T-helper 2 cell treated with Interferon-gamma antibody and Interleukin-4, amounts not matched to agents 100 ng/mL and 5 ng/mL, for 36 hours (primary cell): ENCODE measurements around the gene SSU72. TPM values are rescaled to one million over a fixed set of nuclear protein-coding genes. Genes with fewer than 3 reads are reported as not detected.
"Not testable (repeated sequence)": the region's sequence is repeated elsewhere in the genome, so short reads cannot be mapped to it uniquely, and the experiment has no call there.

Source experiments
- intact Hi-C: fragments of 100-400 bp; cut with micrococcal nuclease; formaldehyde crosslinking; loops from one replicate; pipeline ENCODE4 v1.15.1; 2023
- total RNA-seq: library from RNA; stranded (reverse); gene quantifications from 2 replicates; pipeline ENCODE4 v1.2.3, GENCODE V29; 2022

SSU72 gene
- total RNA-seq, 1 donor from 2014 or later, result 137 TPM

- intact Hi-C loops, result no loop called here
These were observed 22.7 kb upstream of the SSU72 start for GRCh38 chr1:1597275-1597930.

GRCh38 chr1:1596493-1597274 is 22.0 kb upstream of the SSU72 start:
- intact Hi-C loops, result no loop called here

GRCh38 chr1:1595341-1595740 is 20.7 kb upstream of the SSU72 start:
- intact Hi-C loops, result not testable (repeated sequence)

- intact Hi-C loops, result no loop called here
These were observed 20.1 kb upstream of the SSU72 start for GRCh38 chr1:1594602-1595260.

- intact Hi-C loops, result no loop called here
These were observed 19.4 kb upstream of the SSU72 start for GRCh38 chr1:1593834-1594601.

- intact Hi-C loops, result no loop called here
These were observed 16.8 kb upstream of the SSU72 start for GRCh38 chr1:1591452-1591851.

GRCh38 chr1:1583347-1584010 is 8.8 kb upstream of the SSU72 start:
- intact Hi-C loops, result no loop called here

- intact Hi-C loops, result no loop called here
These were observed 8.1 kb upstream of the SSU72 start for GRCh38 chr1:1582585-1583346.

GRCh38 chr1:1578371-1578940 is 3.8 kb upstream of the SSU72 start:
- intact Hi-C loops, result loop anchor here (10.0 kb wide), 1 partner anchor 326 kb away; no protein-coding TSS in a partner anchor

- intact Hi-C loops, result loop anchor here (10.0 kb wide), 1 partner anchor 327 kb away; no protein-coding TSS in a partner anchor
These were observed 2.8 kb upstream of the SSU72 start for GRCh38 chr1:1577367-1578011.

GRCh38 chr1:1573843-1574720 is 581 bp downstream of the SSU72 start:
- intact Hi-C loops, result loop anchor here (1.0 to 10.0 kb wide), 3 partner anchors 41 to 331 kb away; partner anchors contain the start of genes ATAD3A and MIB2

GRCh38 chr1:1569341-1569740 is 5.3 kb downstream of the SSU72 start:
- intact Hi-C loops, result no loop called here

GRCh38 chr1:1567891-1568291 is 6.8 kb downstream of the SSU72 start:
- intact Hi-C loops, result no loop called here

- intact Hi-C loops, result no loop called here
These were observed 7.3 kb downstream of the SSU72 start for GRCh38 chr1:1567152-1567875.

- intact Hi-C loops, result no loop called here
These were observed 9.3 kb downstream of the SSU72 start for GRCh38 chr1:1565340-1565739.

GRCh38 chr1:1564268-1564667 is 10.4 kb downstream of the SSU72 start:
- intact Hi-C loops, result no loop called here

- intact Hi-C loops, result no loop called here
These were observed 11.0 kb downstream of the SSU72 start for GRCh38 chr1:1563688-1564087.
